AG09309 (cell line): ENCODE data around the gene ZMYND8.

Source experiments
- DNase-seq: peaks from one replicate; pipeline ENCODE4 v3.0.0-alpha.2; 2010; ENCODE audit warnings: low read depth
- H3K4me3 ChIP-seq: 2 replicates; pipeline ENCODE4 v1.5.1; 2011; ENCODE audit warnings: mild to moderate bottlenecking, low read depth, low read length, moderate library complexity; ENCODE audit not compliant: control insufficient read depth
- CTCF ChIP-seq: IDR thresholded peaks from 2 replicates; pipeline ENCODE4 v1.5.1; 2011; ENCODE audit warnings: mild to moderate bottlenecking, low read depth, low read length, inconsistent platforms; ENCODE audit not compliant: insufficient read depth, control insufficient read depth; ENCODE audit errors: missing control alignments

Gene ZMYND8

DNA sequence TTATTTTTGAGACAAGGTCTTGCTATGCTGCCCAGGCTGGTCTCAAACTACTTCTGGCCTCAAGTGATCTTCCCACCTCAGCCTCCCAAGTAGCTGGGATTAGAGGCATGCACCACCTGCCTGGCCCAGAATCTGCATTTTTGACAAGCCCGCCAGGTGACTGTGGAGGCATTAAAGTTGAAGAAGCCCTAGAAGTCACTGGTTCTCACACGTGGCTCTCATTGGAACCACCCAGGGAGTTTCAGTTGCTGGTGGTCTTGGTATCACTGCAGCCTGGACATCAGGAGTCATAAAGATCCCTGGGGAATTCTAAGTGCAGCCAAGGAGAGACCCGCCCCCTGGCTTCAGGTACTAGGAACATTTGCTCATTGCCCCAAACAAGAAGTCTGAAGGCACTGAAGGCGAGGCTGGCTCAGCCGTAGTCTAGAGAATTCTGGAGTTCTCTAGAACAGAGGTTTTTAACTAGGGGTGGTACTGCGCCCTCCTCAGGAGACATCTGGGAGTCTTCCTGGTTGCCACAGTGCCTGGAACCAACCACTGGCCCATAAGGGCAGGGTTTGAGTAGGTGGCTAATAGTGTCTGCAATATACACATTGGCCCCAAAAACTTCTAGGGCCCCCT lies 182.8 kb downstream of the ZMYND8 start:
- no peak for DNase-seq
- H3K4me3 ChIP-seq: no peak overlapping the region
- TF ChIP-seq CTCF: peak; percentile 10

- no peak for TF ChIP-seq CTCF
- no peak for DNase-seq
- no peak overlapping the region for H3K4me3 ChIP-seq
Observed at GRCh38 chr20:47172579-47172978, 183.9 kb downstream of the ZMYND8 start.

DNA sequence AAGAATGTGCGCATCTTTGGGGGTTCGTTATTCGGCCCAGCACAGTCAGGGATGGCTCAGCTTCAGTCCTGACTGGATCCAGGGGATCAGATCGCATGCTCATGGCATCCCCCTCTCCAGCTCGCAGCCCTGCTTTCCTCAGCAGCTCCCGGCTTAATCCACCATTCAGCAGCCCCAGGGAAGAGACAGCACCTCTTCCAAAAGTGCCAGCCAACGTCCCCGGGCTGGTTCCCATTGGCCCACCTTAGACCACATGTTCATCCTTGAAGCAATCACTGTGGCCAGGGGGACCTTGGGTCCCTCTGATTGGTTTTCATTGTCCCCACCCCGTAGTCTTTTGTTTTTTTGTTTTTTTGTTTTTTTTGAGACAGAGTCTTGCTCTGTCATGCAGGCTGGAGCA lies 188.7 kb downstream of the ZMYND8 start:
- no peak for TF ChIP-seq CTCF
- H3K4me3 ChIP-seq: no peak overlapping the region
- DNase-seq: no peak

DNA sequence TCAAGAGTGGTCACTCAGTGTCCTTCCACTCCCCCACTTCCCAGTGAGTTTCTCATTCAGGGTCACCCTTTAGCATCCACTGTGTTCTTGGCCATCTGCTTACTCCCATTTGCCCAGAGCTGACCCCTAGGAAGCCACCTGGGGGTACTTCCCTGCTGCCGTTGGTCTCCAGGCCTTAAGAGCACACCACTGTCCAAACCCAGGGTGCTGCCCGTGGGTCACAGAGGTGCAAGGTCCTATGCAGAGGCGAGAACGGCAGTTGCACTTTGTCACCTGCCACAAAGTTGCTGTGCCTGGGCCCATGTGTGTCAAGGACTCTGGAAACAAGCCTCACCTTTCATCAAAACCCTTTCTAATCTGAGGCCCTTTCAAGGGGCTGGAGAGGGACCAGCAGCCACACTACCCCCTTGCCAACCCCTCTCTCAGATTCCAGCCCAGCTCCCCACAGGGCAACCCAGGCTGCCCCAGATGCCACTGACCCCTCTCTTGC lies 191.1 kb downstream of the ZMYND8 start:
- DNase-seq: no peak
- TF ChIP-seq CTCF: no peak
- H3K4me3 ChIP-seq: no peak overlapping the region

- DNase-seq: no peak
- no peak overlapping the region for H3K4me3 ChIP-seq
- no peak for TF ChIP-seq CTCF
Observed at GRCh38 chr20:47164140-47164539, 192.4 kb downstream of the ZMYND8 start.

- H3K4me3 ChIP-seq: no peak overlapping the region
- no peak for DNase-seq
- TF ChIP-seq CTCF: no peak
Observed at GRCh38 chr20:47161411-47161810, 195.1 kb downstream of the ZMYND8 start.

GRCh38 chr20:47160992-47161391 lies 195.5 kb downstream of the ZMYND8 start:
- TF ChIP-seq CTCF: no peak
- H3K4me3 ChIP-seq: no peak overlapping the region
- no peak for DNase-seq
